ENCODE data around the gene RIMS4.
"Not testable (repeated sequence)": the region's sequence is repeated elsewhere in the genome, so short reads cannot be mapped to it uniquely, and the experiment has no call there.

RIMS4 gene

GRCh38 chr20:44829688-44830087, 19.3 kb upstream of the RIMS4 start:
- no peak for DNase-seq

GRCh38 chr20:44828640-44829039, 18.3 kb upstream of the RIMS4 start:
- no peak for DNase-seq

- DNase-seq: no peak
These were observed 17.1 kb upstream of the RIMS4 start for GRCh38 chr20:44827401-44827800.

GRCh38 chr20:44821576-44821975, 11.2 kb upstream of the RIMS4 start:
- DNase-seq: not testable (repeated sequence)

GRCh38 chr20:44819936-44820335, 9.6 kb upstream of the RIMS4 start:
- no peak for DNase-seq

GRCh38 chr20:44817143-44817910, 7.0 kb upstream of the RIMS4 start:
- no peak for DNase-seq

- DNase-seq: no peak
These were observed 4.6 kb upstream of the RIMS4 start for GRCh38 chr20:44814937-44815336.

GRCh38 chr20:44811150-44811685, 872 bp upstream of the RIMS4 start:
- DNase-seq: no peak

GRCh38 chr20:44810061-44810390, 320 bp downstream of the RIMS4 start:
- peak in 1 of 2 donors; percentile 1 for DNase-seq

GRCh38 chr20:44809380-44810060, 826 bp downstream of the RIMS4 start:
- DNase-seq: no peak

- no peak for DNase-seq
These were observed 2.7 kb downstream of the RIMS4 start for GRCh38 chr20:44807684-44808056.

GRCh38 chr20:44807051-44807683, 3.2 kb downstream of the RIMS4 start:
- DNase-seq: no peak

GRCh38 chr20:44805979-44806620, 4.2 kb downstream of the RIMS4 start:
- no peak for DNase-seq

GRCh38 chr20:44805335-44805978, 4.9 kb downstream of the RIMS4 start:
- no peak for DNase-seq

- no peak for DNase-seq
These were observed 6.9 kb downstream of the RIMS4 start for GRCh38 chr20:44803383-44803941.

- DNase-seq: no peak
These were observed 7.6 kb downstream of the RIMS4 start for GRCh38 chr20:44802702-44803101.

- peak in 1 of 2 donors; percentile 4 for DNase-seq
These were observed 9.8 kb downstream of the RIMS4 start for GRCh38 chr20:44800391-44801046.

GRCh38 chr20:44799691-44800090, 10.7 kb downstream of the RIMS4 start:
- no peak for DNase-seq

- no peak for DNase-seq
These were observed 13.4 kb downstream of the RIMS4 start for GRCh38 chr20:44796758-44797457.

- no peak for DNase-seq
These were observed 14.0 kb downstream of the RIMS4 start for GRCh38 chr20:44796311-44796710.

- DNase-seq: no peak
These were observed 14.5 kb downstream of the RIMS4 start for GRCh38 chr20:44795836-44796235.

All from stimulated activated CD4-positive, alpha-beta T cell treated with anti-CD3 and anti-CD28 coated beads, Interleukin-2, amount 100 ng/mL, for 48 hours (primary cell).